GM10847 (cell line): Measurements from ENCODE around the gene OR56A5.

Experiments
- POLR2A ChIP-seq: IDR thresholded peaks from 2 replicates; pipeline ENCODE4 v1.6.1; 2011; ENCODE audit not compliant: insufficient read length; ENCODE audit errors: extremely low read depth

OR56A5 gene, protein sequence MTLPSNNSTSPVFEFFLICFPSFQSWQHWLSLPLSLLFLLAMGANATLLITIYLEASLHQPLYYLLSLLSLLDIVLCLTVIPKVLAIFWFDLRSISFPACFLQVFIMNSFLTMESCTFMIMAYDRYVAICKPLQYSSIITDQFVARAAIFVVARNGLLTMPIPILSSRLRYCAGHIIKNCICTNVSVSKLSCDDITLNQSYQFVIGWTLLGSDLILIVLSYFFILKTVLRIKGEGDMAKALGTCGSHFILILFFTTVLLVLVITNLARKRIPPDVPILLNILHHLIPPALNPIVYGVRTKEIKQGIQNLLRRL

DNA sequence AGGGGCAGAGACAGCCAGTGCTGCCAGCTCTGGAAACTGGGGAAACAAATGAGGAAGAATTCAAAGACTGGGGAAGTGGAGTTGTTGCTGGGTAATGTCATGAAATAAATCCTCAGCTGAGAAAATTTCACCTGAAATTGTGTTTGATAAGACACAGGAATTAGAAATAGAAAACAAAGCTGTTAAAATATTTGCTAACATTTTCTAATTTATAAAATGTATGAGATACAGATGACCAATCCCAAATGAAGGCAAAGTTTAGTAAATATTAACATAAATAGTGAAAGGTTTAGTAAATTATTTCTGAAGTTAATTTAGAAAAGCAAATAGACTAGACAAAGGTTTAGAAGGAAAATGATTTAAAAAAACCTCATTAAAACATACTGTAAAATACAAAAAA is at the start of gene OR56A5:
OR56A5 (minus strand) TSS at position 101 of the 400 bp plus-strand sequence; CDS start at position 101, 0 bp downstream.
- TF ChIP-seq POLR2A = no peak

DNA sequence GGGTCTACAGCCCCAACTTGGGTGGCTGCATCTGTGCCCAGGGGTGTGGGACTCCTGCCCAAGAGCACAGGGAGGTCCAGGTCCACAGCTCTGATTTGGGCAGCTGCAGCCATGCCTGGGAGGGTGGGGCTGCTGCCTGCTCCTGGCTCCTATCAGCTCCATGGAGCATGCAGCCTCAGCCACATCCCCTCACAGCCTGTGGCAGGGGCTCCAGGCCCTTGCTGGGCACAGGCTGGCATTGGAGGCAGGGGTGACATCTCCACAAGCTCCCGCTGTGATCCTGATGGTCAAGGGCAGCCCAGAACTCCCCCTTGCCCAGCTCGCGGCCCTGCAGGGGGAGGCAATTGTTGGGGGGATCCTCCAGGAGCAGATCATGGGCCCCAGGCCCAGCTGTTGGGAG is 44.7 kb upstream of the OR56A5 start:
- TF ChIP-seq POLR2A = no peak

DNA sequence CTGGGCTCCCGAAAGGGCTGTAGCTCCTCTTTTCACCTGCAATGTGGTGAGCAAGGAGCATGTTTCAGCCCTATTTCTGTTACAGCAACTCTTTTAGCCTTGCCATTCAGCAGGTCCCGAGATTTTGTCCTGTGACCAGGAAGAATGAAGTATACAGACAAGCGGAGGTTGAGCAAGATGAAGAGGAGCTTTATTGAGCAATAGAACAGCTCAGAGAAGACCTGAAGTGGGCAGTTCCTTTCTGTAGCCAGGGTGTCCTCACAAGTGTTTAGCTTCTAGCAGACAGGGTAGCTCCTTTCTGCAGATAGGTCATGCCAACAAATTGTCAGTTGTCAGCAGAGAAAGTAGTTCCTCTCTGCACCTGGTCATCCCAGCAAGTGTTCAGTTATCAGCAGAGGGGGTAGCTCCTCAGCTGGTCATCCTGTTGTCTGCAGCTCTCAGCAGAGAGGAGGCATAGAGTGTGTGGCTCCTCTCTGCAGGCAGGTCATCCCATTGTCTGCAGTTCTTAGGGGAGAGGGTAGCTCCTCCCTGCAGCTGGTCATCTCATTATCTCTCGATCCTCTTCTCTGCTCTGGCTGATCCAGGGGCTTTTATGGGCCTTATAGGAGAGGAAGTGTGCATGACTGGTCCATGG is 43.9 kb upstream of the OR56A5 start:
- no peak for TF ChIP-seq POLR2A

DNA sequence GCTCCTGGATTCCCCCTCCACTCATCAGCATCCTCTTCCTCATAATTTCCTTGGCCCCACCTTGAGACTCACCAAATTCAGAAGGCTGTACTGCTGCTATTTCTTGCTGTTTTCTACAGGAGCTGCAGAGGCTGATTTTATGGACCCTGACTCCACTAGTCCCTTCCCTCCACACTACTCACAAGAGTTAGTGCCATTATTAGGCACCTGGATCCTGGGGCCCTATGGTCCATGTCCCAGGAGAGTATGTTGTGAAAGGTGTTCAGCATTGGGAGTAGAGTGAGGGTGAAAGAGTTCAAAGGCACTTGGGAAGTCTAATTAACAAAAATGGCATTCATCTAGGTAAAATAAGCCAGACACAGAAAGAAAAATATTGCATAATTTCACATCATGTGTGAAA is 38.6 kb upstream of the OR56A5 start, which contains the start of gene OR56A4:
OR56A4 (minus strand) TSS at position 101 of the 400 bp plus-strand sequence. CDS start 3,954 bp downstream, outside the sequence.
- no peak for TF ChIP-seq POLR2A

DNA sequence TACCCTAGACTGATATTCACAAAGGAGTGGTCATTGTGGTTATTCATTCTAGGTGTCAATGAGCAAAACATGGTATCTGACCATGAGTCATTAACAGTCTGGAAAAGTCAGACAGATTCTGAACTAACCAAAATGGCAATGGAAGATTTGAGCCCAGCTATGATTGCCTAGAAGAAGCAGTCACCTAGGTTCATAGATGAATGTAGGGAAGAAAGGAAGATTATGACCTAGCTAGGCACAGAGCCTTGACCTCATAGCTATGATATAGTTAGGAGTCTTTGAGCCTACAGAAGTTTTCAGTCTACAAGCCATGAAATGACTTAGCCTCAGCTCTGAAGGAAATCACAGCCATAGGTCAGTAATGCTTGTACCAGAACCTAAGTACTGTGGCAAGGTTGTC is 38.1 kb upstream of the OR56A5 start:
- no peak for TF ChIP-seq POLR2A

DNA sequence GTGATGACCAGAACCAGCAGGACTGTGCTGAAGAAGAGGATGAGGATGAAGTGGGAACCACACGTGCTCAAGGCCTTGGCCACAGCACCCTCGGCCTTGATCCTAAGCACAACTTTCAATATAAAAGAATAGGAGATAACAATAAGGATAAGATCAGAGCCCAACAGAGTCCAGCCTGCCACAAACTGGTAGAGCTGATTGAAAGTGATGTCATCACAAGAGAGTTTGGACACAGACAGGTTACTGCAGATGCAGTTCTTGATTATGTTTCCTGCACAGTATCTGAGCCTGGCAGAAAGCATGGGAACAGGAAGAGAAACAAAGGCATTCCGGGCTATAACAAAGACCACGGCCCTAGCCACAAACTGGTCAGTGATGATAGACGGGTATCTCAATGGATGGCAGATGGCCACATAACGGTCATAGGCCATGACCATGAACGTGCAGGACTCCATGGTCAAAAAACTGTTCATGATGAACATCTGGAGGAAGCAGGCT is 34.0 kb upstream of the OR56A5 start:
- no peak for TF ChIP-seq POLR2A

DNA sequence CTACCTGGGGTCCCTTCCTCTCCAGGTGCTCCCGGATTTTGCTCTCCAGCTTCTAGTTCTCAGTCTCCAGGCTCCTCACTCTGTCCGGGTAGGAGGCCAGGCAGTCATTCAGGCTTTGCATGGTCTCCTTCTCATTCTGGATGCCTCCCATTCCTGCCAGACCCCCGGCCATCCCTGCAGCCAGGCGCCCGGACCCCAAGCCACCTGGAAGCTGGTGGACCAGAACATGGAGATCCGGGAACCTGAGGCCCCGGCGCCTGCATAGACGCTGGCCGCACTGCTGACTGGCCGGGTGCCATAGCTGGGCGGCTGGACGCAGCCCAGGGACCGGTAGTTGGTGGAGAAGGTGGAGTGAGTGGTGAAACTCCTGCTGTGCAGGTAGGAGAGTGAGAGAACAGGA is 26.5 kb upstream of the OR56A5 start:
- no peak for TF ChIP-seq POLR2A

DNA sequence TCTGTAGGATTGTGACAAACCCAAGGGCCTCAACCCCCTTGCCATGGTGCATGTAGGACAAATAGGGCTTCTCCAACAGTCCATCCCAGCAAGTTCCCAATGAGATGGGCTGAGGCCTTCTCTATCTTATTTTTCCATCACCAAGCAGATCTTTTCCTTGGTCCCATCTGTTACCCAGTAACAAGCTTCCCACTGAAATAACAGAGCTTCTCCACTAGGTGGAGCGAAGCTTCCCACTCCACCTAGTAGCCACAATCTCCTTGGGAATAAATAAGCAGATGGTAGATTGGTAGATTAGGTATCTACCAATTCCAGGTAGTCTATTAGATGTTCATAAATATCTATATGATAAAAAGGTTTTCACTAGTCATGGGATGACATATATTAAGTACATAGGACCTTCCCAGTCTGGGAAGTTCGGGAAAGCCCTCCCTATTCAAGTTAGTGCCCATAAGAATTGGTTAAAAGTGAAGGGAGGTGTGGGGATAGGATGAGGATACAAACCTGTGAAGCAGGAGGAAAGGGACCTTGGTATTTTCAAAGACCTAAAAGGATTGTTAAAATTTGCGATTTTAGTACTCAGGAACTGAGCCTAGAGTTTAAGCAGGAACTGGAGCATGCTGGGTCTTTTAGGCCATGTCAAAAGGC is 24.4 kb upstream of the OR56A5 start:
- no peak for TF ChIP-seq POLR2A

DNA sequence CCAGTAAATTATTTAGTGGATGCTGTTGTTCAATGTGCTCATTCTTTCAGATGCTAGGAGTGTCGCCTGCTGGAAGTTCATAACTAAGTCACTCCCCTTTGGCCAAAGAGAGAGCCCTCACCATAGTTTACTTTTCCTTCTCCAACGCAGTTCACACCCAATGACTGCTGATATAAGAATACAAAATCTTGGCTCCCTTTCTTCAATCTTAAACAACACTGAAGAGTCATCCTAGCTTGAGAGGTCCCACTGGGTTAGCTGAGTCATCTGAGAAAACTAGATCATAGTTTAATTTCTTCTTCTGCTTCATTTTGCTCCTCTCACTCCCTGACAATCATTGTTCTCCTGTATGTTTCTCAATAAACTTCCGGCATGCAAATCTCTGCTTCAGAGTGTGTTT is 23.9 kb upstream of the OR56A5 start:
- TF ChIP-seq POLR2A = no peak

DNA sequence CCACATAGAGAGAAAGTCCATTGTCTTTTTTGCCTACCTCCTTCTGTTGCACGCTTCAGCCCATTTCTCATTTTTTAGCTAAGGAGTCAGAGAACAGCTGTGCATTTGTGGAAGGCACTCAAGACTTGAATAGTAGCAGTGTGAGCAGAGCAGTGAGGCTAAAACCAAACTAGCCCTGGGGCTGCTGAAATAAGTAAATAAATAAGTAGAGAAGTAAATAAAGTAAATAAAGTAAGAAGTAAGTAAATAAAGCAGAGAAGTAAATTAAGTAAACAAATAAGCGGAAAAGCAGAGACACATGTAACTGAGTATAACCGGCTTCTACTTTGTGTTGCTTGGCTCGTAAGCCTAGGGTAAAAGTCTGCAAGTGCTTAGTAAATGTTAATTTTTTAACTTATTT is 20.9 kb upstream of the OR56A5 start:
- TF ChIP-seq POLR2A = no peak

DNA sequence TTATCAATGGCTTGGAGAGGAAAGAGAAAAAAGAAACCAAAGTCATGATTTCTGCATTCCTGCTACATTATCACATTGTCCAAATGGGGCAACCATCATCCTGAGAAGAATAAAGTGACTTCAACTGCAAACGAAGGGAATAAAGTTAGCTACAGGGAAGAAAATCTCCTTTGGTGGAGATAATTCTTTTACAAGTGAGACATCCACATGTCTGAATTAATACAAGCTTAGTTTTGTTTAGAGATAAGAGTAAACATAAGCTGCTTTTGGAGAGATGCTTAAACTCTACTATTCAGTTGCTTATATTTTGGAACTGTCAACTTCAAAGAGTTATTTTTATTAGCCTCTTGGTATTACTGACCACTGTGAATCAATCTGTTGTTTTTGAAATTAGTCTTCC is 18.6 kb upstream of the OR56A5 start, which contains the start of gene OR52L1:
OR52L1 (minus strand) TSS at position 101 of the 400 bp plus-strand sequence; CDS start at position 46, 55 bp downstream.
- TF ChIP-seq POLR2A = no peak

DNA sequence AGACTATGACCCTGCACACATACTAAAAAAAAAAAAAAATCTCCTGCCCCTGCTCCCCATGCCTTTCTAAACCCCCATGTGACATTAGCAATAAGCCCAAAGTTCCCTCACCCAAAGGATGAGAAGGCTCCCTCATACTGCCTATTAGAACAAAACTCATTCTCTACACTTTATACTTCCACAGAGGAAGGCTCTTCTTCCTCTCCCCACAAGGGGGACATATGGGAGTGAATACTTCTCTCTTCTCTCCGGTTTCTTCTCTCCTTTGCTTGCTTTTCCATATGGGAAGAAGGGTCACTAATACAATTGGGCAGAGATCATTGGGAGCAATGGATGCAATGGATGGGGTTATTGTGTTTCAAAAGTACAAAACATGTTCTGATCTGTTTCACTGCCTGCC is 15.1 kb upstream of the OR56A5 start:
- TF ChIP-seq POLR2A = no peak

DNA sequence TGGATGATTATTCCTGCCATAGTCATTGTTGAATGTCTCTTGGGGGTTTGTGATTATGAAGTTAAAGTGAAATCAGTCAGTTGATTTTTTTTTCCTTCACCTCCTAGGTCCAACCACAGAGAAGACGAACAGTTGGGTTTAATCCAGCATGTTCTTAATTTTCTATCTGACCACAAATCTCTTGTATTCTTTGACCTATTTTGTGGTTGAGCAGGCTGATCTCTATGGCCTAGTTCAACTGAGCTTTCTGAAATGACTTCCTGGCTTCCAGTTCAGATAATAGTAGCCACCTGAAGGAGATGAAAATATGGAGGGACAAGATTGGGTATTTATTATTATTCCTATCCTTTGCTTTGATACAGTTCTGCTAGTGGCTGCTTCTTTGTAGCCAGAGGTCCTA is 5.2 kb upstream of the OR56A5 start:
- no peak for TF ChIP-seq POLR2A

DNA sequence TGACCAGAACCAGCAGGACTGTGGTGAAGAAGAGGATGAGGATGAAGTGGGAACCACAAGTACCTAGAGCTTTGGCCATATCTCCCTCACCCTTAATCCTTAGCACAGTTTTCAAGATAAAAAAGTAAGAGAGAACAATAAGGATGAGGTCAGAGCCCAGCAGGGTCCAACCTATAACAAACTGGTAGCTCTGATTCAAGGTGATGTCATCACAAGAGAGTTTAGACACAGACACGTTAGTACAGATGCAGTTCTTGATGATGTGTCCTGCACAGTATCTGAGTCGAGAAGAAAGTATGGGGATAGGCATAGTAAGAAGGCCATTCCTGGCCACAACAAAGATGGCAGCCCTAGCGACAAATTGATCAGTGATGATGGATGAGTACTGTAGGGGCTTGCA is 586 bp downstream of the OR56A5 start:
- TF ChIP-seq POLR2A = no peak

DNA sequence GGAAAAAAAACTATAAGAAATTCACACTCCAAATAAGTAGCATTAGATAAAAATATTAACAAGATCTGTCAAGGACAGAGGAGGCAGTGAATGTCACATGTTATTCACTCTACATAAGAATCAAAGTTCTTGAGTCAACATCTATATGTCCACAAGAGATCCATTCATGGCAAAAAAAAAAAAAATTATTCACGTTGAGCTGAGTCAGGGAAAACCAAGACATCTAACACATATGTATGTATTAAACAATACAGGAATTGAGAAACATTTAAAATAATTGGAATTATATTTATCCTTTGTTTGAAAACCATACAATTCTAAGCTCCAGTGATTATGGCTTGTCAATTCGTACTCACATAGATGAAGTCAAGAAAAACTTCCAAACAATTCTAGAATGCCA is 1.3 kb downstream of the OR56A5 start:
- TF ChIP-seq POLR2A = no peak

DNA sequence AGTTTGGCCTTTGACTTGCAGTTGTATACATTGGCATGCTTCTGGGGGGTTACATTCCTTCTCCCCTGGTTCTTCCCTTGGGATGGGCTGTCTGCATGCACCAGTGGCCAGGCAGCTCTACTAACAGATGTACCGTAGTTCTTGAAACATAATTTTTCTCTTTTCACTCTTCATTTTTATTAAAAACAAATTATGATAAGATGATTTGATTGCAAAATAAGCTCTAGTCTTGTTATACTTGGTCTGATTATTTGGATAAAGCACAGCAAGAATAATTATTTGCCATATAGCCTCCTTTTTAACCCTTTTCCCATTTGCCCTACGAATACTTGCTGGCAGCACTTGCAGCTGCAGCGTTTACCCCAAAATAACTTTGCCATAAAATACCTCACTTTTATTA is 12.7 kb downstream of the OR56A5 start:
- TF ChIP-seq POLR2A = no peak
